ENCODE data around the gene TIAM1.

- TF ChIP-seq POLR2A (IDR thresholded peaks at IDR 0.05) (no peak), CTCF (IDR thresholded peaks at IDR 0.05) (no peak)
Observed at GRCh38 chr21:31331231-31331630, 12.8 kb downstream of the TIAM1 start.

Data from heart left ventricle (tissue), 13 donors.